Epidermal melanocyte (primary cell): ENCODE data around the gene KRTAP12-1.
"Not testable (repeated sequence)": the region's sequence is repeated elsewhere in the genome, so short reads cannot be mapped to it uniquely, and the experiment has no call there.

Experiments
- DNase-seq: peaks from one replicate; pipeline ENCODE4 v3.0.0; 2011; ENCODE audit warnings: low spot score; ENCODE audit not compliant: insufficient read length

The KRTAP12-1 gene

DNA sequence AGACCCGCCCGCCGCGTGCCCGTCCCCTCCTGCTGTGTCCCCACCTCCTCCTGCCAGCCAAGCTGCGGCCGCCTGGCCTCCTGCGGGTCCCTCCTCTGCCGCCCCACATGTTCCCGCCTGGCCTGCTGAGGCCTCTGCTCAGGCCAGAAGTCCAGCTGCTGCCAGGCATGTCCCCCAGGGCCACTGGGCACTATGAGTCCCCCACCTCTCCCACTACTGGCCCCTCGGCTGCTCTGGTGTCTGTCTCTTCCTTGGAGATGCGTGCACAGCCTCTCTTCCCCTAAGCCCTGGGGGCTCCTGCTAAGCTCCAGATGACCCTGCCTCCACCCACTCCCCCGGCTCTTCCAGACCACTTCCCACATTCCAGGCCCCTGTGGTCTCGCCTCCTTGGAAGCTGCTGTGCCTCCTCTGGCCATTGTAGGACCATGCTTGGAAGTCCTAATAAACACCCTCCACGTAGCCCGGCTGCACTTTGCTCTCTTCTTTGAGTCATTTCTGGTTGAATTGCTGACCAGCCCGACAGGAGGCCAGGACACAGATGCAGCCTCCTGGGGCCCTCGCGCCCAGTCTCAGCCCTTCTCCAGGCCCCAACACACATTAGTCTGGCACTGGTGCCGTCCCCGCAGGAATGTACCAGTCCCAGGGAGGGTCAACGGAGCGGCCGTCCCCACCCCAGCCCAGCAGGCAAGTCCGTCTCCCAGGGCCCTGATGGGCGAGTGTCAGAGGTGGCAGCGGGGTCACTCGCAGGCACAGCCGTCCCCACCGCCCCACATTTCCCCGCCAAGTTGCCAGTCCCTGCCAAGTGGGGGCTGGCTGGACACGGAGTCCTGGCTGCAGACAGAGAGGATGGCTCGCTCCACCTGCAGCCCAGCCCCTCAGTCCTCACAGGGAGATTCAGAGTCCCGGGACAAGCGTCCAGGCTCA is 16.1 kb upstream of the KRTAP12-1 start:
- DNase-seq = no peak

DNA sequence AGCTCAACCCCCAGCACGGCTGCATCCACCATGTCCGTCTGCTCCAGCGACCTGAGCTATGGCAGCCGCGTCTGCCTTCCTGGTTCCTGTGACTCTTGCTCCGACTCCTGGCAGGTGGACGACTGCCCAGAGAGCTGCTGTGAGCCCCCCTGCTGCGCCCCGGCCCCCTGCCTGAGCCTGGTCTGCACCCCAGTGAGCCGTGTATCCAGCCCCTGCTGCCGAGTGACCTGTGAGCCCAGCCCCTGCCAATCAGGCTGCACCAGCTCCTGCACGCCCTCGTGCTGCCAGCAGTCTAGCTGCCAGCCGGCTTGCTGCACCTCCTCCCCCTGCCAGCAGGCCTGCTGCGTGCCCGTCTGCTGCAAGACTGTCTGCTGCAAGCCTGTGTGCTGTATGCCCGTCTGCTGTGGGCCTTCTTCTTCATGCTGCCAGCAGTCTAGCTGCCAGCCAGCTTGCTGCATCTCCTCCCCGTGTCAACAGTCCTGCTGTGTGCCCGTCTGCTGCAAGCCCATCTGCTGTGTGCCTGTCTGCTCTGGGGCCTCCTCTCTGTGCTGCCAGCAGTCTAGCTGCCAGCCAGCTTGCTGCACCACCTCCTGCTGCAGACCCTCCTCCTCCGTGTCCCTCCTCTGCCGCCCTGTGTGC is 15.3 kb upstream of the KRTAP12-1 start, which contains the start of gene KRTAP10-12:
Gene KRTAP10-12 (plus strand): TSS at position 1 of the 639 bp plus-strand sequence. CDS start 30 bp downstream, at position 31.
- not testable (repeated sequence) for DNase-seq

DNA sequence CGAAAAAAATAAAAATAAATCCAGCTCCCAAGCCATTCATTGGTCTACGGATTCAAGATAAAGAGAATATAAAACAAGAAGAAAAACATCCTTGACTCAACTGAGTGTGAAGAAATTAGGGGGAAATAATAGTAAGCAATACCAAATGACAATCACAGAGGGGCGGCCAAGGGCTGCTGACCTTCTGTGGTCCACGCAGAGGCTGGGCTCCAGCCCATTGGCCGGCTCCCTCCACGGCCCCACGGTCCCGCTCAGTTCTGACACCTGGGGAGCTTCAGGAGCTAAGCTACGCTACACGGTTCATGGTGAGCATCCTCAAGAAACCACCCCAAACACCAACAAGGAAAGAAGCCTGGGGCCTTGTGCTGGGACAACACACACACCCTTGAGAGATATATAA is 14.6 kb upstream of the KRTAP12-1 start:
- DNase-seq = no peak

DNA sequence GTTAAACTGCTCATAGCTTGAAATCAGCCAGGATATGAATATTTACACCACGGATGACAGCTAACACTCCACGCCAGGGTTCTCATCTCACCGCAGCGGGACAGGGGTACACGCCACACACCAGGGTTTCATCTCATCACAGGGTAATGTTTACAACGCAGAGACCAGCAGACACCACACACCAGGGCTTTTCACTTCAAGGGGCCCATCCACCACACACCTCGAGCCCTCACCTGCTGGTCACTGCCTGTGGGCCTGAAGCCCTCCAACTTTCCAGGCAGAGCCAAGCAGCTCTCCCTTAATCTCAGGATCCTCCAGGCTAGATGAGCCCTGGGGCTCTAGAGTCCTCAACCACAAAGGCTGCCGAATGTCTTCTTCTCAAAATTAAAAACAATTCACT is 13.7 kb upstream of the KRTAP12-1 start:
- DNase-seq = no peak

DNA sequence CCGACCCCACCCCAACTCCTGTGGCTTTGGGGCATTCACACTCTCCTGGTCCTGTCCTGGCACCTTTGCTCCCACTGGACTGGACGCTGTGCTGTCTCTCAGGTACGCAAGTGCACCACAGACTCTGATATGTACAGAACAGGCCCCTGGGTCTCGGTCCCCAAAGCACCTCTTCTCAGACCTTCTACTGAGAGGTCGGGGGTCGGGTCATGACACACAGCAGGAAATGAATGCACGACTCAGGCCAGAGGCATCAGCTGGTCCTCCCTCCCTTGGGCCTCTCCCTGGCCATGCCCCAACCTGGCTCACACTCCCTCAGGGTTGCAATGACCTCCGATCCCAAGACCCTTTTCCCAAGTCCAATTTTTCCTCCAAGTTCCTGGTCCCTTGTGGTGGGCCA is 13.2 kb upstream of the KRTAP12-1 start:
- DNase-seq = no peak

DNA sequence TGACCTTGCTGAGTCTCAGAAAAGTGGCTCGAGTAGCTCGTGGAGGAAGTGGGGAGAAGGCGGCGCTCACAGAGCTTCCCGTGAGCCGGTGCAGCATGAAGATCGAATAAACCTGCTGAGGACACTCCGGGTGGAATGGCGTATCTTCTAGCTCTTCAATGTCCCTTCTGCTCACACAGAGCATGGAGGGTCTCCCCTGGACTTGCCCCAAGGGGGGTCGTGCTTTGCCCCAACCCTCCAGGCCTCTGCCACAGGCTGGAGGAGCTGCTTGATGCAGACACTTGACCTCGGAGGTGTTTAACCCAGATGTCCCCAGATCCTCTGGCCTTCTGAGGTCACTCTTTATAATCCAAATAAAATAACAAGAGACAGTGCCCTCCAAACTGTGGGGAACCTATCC is 12.8 kb upstream of the KRTAP12-1 start:
- DNase-seq = no peak

DNA sequence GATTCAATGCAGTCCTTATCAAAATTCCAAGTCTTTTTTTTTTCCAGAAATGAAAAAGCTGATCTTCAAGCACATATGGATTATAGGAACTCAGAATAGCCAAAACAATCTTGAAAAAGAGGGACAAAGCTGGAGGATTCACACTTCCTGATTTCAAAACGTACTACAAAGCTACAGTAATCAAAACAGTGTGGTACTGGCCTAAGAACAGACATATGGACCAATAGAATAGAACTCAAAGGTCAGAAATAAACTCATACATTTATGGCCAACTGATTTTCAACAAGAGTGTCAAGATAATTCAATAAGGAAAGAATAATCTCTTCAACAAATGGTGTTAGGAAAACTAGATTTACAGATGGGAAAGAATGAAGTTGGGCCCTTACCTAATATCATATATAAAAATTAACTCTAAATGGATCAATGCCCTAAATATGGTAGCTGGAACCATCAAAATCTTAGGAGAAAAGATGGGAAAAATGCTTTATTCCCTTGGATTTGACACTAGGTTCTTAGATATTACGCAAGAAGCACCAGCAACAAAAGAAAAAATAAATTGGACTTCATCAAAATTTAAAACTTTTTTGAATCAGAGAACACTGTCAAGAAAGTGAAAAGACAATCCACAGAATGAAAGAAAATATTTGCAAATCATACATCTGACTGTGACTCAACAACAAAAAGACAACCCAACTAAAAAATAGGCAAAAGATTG is 11.0 kb upstream of the KRTAP12-1 start:
- DNase-seq = no peak

DNA sequence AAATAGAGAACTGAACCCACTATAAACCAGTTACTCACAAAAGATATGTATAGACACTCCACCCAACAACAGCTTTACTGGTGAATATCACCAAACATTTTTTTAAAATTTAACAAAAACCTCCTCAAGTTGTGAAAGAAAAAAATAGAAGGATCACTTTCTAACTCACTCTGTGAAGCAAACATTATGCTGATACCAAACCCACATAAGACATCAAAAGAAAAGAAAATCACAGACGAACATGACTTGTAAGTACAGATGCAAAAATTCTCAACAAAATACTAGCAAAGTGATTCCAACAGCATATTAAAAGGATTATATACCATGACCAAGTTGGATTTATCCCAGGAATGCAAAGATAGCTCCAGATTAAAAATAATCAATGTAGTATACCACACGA is 9.7 kb upstream of the KRTAP12-1 start:
- no peak for DNase-seq

DNA sequence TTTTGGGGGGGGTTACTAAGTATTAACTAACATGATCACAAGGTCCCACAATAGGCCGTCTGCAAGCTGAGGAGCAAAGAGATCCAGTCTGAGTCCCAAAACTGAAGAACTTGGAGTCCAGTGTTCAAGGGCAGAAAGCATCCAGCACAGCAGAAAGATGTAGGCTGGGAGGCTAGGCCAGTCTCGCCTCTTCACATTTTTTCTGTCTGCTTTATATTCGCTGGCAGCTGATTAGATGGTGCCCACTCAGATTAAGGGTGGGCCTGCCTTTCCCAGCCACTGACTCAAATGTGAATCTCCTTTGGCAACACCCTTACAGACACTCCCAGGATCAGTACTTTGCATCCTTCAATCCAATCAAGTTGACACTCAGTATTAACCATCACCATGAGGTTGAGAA is 7.8 kb upstream of the KRTAP12-1 start:
- DNase-seq = not testable (repeated sequence)

DNA sequence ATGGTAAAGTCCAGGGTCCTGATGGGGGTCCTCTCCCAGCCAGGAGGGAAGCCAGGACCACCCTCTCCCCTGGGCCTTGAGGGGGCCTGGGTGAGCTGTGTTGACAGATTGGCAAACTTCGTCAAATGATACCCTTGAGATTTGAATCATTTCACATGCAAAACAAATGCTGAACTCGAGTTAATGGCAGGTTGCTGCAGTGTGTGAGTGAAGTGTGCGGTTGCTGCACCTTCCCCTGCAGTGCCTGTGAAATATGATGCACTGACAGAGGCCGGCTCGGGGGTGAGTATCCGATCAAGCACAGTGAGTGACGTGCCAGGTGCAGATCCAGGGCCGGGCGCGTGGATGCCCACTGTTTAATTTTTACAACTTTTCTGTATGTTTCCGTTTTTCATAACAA is 5.7 kb upstream of the KRTAP12-1 start:
- DNase-seq = no peak

DNA sequence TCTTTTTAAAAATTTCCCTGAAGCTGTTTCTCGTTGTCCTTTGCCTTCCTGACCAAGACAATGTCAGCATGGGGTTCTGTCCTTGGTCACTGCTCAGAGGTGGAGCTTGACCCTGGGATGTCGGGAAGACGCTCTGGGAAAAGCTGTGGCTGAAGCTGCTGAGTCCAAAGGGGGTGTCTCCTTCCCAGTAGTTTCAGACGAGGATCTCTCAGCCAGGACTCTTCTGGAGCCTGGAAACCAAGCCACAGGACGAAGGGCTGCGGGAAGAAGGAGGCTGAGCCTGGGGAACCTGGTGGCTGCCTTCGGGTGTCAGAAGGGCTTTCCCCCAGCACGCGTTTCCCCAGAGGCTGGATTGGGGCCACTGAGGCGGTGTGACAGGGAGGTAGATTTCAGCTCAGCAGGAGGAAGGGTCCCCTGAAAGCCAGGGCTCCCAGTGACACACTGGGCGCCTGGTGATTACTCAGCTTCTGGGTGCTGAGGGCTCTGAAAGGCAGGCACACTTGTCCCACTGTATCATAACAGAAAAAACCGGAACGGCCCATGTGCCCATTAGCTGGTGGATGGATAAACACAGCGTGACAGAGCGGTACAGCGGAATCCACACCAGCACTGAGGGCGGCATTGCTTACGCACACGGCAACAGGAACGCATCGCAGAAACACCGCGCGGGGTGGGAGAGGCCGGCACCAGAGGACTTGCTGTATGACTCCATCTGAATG is 5.0 kb upstream of the KRTAP12-1 start:
- no peak for DNase-seq

DNA sequence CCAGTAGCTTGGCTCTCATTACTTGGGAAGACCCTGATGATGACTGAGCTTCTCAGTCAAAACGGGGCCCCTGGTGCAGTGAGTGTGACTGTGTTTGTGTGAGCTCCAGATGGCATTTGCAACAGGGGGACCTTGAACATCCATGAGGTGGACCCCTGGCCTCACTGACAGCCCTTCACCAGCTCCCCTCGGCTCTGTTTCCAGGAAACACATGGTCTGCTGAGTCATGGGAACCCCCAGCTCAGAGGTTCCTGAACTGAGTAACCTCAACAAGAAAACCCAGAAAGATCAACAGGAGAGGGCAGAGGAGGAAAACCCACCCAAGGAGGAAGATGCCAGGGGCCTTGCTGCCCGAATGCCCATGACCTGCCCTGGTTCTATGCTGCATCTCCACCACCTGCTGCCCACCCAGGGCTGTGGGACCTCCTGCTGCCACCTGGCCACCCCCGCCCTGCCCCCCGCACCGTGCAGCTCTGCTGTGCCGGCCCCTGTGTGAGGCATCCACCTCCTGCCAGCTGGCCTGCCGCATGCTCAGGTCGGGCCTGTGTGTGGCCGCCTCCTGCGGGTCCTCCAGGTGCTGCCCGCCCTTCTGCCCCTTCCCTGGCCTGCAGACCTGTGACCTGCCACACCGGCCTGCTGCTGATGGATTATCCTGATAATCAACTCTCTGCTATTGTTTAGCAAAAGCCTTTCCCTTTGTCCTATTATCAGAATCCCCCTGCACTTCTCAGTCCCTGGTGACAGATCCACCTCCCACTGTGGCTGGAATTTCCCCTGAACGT is 4.2 kb upstream of the KRTAP12-1 start:
- no peak for DNase-seq

DNA sequence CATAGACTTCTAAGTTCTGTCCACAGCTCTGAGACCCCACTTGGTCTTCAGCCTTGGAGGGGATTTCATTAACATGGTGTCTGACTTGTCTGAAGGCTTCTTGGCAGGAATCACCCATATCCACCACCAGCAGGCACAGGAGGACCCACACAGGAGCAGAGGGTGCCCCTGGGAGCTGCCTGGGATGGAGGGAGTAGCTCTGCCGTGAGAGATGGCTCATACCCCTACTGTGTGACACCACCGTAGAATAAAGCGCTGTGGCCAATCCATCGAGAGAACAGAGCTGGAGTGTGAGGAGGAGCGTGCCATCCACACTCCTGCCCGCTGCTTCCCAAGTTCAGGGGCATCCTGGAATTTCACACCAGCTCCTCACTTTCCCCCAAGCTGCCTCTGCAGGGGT is 3.1 kb upstream of the KRTAP12-1 start:
- DNase-seq = not testable (repeated sequence)

DNA sequence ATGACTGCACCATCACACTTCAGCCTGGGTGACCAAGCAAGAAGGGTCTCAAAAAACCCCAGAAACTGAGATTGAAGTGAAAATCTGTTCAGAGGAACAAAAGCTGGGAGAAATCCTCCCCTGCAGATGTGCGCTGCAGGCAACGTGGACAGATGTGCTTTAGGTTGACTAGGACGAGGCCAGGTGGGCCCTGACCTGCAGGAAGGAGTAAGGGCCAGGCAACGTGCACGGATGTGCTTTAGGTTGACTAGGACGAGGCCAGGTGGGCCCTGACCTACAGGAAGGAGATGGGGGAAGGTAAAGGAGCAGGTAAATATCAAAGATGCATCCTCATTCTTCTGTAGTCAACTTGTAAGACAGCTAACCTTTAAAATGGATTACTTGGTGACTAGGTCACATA is 2.5 kb upstream of the KRTAP12-1 start:
- DNase-seq = no peak

DNA sequence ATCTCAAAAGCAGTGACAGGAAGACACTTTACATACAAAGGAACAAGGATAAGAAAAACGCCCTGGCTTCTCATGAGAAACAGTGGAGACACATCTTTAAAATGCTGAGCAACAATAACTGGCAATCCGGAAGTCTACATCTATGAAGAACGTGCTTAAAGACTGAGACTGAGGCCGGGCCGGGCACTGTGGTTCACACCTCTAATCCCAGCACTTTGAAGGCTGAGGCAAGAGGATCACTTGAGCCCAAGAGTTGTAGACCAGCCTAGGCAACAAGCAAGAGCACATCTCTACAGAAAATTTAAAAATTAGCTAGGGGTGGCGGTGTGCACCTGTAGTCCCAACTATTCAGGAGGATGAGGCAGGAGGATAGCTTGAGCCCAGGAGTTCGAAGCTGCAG is 2.1 kb upstream of the KRTAP12-1 start:
- DNase-seq = no peak

DNA sequence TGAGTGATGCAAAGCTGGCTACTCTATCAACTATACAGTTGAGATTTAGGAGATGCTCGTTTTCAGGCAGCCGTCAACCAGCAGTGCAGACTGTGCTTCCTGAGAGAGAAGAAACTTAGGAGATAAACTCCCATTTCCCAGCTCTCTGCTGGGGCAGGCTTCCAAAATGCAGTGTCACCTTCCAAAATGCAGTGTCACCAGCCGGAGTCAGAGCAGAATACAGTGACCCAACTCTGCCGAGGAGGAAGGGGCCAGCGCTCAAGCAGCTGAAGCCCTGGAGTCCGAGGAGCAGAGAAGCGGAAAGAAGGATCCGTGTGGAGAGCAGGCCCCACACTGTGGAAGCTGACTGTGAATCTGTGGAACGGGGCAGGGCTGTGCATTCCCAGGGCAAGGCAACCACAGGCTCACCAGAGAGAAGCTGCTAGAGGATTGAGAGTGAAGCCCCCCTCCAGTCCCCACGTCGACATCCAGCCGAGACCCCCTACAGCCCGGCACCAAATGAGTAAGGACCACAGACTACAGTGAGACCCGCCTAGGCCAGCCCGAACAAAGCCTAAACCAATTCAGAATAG is 703 bp upstream of the KRTAP12-1 start:
- DNase-seq = no peak

DNA sequence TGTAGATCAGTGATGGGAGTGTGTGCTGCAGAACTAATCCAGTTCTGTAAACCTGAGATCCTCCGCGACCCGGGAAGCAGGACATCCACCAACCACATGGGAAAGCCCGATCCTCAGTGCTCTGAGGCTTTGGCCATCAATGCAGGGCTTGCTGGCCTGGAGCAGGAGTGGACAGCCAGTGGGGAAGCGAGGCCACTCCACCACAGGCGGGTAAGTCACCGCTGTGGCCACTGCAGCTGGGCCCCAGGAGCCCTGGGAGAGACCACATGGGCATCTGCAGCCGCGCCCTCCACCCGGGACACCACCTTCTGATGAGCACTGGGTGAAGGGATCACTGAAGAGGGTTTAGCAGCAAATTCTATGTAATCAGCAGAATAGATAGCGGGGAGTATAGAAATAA is 811 bp downstream of the KRTAP12-1 start:
- DNase-seq = no peak

DNA sequence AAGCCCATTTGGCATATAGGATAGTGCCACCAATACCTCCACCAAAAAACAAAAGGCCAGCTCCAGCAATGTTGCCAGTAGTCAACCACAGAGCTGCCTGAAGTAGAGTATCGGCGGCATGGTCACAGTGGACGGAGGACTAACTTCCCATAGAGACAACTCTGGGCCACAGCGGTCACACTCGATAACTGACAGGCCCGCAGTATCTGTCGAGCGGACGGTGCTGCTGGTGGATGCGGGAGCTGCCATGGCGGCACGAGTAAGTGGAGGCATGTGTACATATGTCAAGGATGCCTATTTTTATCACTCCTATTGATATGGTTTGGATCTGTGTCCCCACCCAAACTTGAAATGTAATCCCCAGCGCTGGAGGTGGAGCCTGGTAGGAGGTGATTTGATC is 4.1 kb downstream of the KRTAP12-1 start:
- no peak for DNase-seq

DNA sequence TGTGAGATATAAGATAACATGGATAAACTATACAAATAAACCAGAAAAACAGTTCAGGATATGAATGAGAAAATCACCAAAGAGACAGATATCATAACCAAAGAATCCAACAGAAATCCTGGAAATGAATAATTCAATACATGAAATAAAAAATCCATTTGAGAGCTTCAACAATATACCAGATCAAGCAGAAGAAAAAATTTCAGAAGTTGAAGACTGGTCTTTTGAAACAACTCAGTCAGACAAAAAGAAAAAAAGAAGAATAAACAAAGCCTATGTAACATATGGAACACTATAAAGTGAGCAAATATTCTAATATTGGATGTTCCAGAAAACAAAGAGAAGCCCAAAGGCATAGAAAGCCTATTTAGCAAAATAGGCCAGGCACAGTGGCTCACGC is 10.1 kb downstream of the KRTAP12-1 start:
- DNase-seq = no peak
